Small intestine (tissue), 16 donors: ENCODE data around the gene TRPM6. TPM values are rescaled to one million over a fixed set of nuclear protein-coding genes. Genes with fewer than 3 reads are reported as not detected.

ENCODE experiments used
- DNase-seq, 2 donors: peaks; one replicate each; pipeline versions ENCODE4 v3.0.0 to v3.0.0-alpha.2; 2013
- FAIRE-seq: peaks from 2 replicates; lab custom pipeline; 2012; peaks lifted over from hg19 to GRCh38; lab: Jason Lieb, UNC
- H3K27ac ChIP-seq, 3 donors: one replicate each; pipeline ENCODE4 v1.5.1; 2013; ENCODE audit warnings: low read length in 2 of 3, mild to moderate bottlenecking in 2 of 3, control low read depth in 1 of 3, inconsistent platforms in 1 of 3, low read depth in 1 of 3, moderate library complexity in 1 of 3
- H3K27me3 ChIP-seq, 3 donors: one replicate each; pipeline ENCODE4 v1.6.1; 2013; ENCODE audit warnings: low read length in 3 of 3, inconsistent platforms in 1 of 3; ENCODE audit not compliant: control insufficient read depth in 3 of 3, insufficient read depth in 3 of 3
- H3K36me3 ChIP-seq, 3 donors: one replicate each; pipeline ENCODE4 v1.6.1; 2013; ENCODE audit warnings: low read length in 3 of 3, inconsistent platforms in 1 of 3, low read depth in 1 of 3, mild to moderate bottlenecking in 1 of 3, moderate library complexity in 1 of 3; ENCODE audit not compliant: control insufficient read depth in 3 of 3, insufficient read depth in 2 of 3
- H3K4me1 ChIP-seq, 3 donors: one replicate each; pipeline ENCODE4 v1.6.1; 2013; ENCODE audit warnings: low read length in 2 of 3, inconsistent platforms in 1 of 3, low read depth in 1 of 3, mild to moderate bottlenecking in 1 of 3, moderate library complexity in 1 of 3; ENCODE audit not compliant: control insufficient read depth in 3 of 3, insufficient read depth in 2 of 3
- H3K4me3 ChIP-seq, 3 donors: one replicate each; pipeline ENCODE4 v1.5.1; 2013; ENCODE audit warnings: low read length in 3 of 3, control low read depth in 1 of 3, inconsistent platforms in 1 of 3, low read depth in 1 of 3, mild to moderate bottlenecking in 1 of 3, moderate library complexity in 1 of 3
- H3K9me3 ChIP-seq, 2 donors: one replicate each; pipeline ENCODE4 v1.6.1; 2013; ENCODE audit warnings: low read depth in 1 of 2, low read length in 1 of 2; ENCODE audit not compliant: control insufficient read depth in 2 of 2, insufficient read depth in 1 of 2
- WGBS, 3 donors: extraction: QIAGEN DNeasy Blood & Tissue Kit; methylation state at CpG; one replicate each; pipeline ENCODE4 v1.1.7; 2013; 5-methylcytosine and 5-hydroxymethylcytosine counted together
- long read RNA-seq, 10 donors: transcript quantifications; one replicate each; lab custom pipeline, GENCODE V29; 2026
- polyA plus RNA-seq, 4 donors: library from polyadenylated mRNA; stranded (reverse) in 3 of 4; unstranded in 1 of 4; fragments of 200-250 nt in 3 of 4; fragments of 120-200 nt in 1 of 4; gene quantifications; one replicate each; pipeline versions ENCODE4 v1.2.1 to v1.2.3, GENCODE V29; 2013
- donor health status: healthy with polysubstance abuse.
- donor health status: control.
- donor health status: control.
- donor health status: Bipolar disorder and iron deficiency.
- donor health status: healthy.

Gene TRPM6, protein sequence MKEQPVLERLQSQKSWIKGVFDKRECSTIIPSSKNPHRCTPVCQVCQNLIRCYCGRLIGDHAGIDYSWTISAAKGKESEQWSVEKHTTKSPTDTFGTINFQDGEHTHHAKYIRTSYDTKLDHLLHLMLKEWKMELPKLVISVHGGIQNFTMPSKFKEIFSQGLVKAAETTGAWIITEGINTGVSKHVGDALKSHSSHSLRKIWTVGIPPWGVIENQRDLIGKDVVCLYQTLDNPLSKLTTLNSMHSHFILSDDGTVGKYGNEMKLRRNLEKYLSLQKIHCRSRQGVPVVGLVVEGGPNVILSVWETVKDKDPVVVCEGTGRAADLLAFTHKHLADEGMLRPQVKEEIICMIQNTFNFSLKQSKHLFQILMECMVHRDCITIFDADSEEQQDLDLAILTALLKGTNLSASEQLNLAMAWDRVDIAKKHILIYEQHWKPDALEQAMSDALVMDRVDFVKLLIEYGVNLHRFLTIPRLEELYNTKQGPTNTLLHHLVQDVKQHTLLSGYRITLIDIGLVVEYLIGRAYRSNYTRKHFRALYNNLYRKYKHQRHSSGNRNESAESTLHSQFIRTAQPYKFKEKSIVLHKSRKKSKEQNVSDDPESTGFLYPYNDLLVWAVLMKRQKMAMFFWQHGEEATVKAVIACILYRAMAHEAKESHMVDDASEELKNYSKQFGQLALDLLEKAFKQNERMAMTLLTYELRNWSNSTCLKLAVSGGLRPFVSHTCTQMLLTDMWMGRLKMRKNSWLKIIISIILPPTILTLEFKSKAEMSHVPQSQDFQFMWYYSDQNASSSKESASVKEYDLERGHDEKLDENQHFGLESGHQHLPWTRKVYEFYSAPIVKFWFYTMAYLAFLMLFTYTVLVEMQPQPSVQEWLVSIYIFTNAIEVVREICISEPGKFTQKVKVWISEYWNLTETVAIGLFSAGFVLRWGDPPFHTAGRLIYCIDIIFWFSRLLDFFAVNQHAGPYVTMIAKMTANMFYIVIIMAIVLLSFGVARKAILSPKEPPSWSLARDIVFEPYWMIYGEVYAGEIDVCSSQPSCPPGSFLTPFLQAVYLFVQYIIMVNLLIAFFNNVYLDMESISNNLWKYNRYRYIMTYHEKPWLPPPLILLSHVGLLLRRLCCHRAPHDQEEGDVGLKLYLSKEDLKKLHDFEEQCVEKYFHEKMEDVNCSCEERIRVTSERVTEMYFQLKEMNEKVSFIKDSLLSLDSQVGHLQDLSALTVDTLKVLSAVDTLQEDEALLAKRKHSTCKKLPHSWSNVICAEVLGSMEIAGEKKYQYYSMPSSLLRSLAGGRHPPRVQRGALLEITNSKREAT (N-terminal part only)
- 1 to 10 TPM in 3 of 4 donors, under 1 TPM in 1; 0.73 to 5.4 (median 2.1) TPM for polyA plus RNA-seq
- long read RNA-seq, donor 1, result 0 reads
- long read RNA-seq, donor 2, result 0 reads
- long read RNA-seq, donor 3, result 0 reads
- long read RNA-seq, donor 4, result 0 reads
- long read RNA-seq, donor 5, result 0 reads
- long read RNA-seq, donor 6, result 0 reads
- long read RNA-seq, donor 7, result 0 reads
- long read RNA-seq, donor 8, result 0 reads
- long read RNA-seq, donor 9, result 0 reads
- long read RNA-seq, donor 10, result 0 reads

- Histone ChIP-seq H3K27me3 (no peaks in the 10 kb centered on the region), H3K4me3 (peak within 1 kb of the TSS; percentile 37 to 78 (median 75)), H3K36me3 (no peaks in the 10 kb centered on the region), H3K4me1 (no peaks in the 10 kb centered on the region), H3K9me3 (peaks cover 0 to 2% of the 10 kb centered on the region in 2 donors), H3K27ac (peak within 1 kb of the TSS; percentile 71 to 92 (median 76))
- WGBS, 3 donors, result 2 to 4% (median 4%) methylated on average over 46 to 64 of the region's 64 CpGs
- FAIRE-seq (no peak), DNase-seq (peak; percentile 83 to 89)
These were observed at the start of gene TRPM6 for GRCh38 chr9:74887041-74887980. Gene TRPM6 (minus strand): TSS chr9:74887921. CDS start chr9:74887856, 65 bp downstream.

- DNase-seq (no peak), FAIRE-seq (no peak)
- H3K9me3 ChIP-seq, result no peaks in the 10 kb centered on the region
- no peak overlapping the region for H3K4me3 ChIP-seq
- H3K27ac ChIP-seq, result no peak overlapping the region
- no peaks in the 10 kb centered on the region for H3K4me1 ChIP-seq
- 78 to 96% (median 89%) methylated on average over 8 of the region's 8 CpGs for WGBS, 3 donors
- H3K36me3 ChIP-seq, result no peaks in the 10 kb centered on the region
- H3K27me3 ChIP-seq, result no peaks in the 10 kb centered on the region
These were observed 47.3 kb upstream of the TRPM6 start for GRCh38 chr9:74935008-74935407.

DNA sequence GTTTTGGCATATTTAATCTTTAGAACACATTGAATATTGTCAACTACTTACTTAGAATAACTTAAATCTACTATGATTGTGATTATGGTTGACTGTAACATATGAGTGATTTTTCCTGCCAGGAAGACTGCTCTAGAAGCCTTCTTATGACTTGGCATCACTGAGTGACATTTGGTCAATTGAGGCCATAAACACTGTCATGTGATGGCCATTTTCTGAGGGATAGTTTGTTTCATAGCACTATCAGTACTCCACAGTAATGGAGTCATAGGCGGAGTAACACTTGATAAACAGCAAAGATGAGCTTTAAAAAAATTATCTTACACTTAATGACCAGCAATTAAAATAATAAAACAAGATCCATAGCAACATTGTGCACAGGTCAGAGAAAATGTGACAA is 34.0 kb upstream of the TRPM6 start:
- H3K4me1 ChIP-seq, result peaks cover 0 to 8% (median 8%) of the 10 kb centered on the region in 3 donors
- H3K27ac ChIP-seq, result peak overlapping the region in 1 of 3 donors; percentile 78
- no peaks in the 10 kb centered on the region for H3K27me3 ChIP-seq
- FAIRE-seq (no peak), DNase-seq (peak; percentile 79)
- WGBS, 3 donors, result 16 to 51% (median 17%) methylated on average over 1 of the region's 1 CpG
- H3K4me3 ChIP-seq, result no peak overlapping the region
- H3K36me3 ChIP-seq, result no peaks in the 10 kb centered on the region
- no peaks in the 10 kb centered on the region for H3K9me3 ChIP-seq

DNA sequence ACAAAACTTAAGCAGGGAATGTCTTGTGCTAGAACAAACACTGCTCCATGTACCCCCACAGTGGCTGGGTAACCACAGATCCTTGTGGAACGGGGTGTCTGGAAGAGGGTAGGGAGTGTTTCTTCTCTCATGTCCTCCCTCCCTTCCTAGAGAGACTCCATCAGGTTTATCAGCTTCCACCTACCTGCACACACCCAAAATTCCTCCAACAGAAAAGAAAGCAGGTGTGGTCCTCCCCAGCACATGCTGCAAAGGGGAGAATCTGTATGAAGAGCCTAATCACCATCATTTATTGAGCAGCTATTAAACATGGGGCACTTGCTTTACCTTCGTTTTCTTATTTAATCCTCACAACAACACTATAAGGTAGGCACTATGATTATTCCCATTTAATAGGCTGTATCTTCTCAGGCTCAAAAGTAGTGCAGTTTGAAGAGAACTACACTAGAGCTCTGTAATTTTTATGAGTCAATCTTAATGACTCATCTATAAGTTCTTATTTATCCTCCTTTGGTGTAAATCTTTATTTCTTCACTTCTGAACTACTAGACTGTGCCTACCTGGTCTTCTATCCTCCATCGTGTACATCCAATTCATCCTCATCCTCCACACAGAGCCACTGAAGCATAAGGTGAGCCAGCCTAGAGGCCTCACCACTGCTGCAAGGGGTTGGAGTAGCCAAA is 33.4 kb upstream of the TRPM6 start:
- FAIRE-seq (no peak), DNase-seq (peak in 1 of 2 donors; percentile 25)
- H3K27me3 ChIP-seq, result no peaks in the 10 kb centered on the region
- no peaks in the 10 kb centered on the region for H3K9me3 ChIP-seq
- H3K36me3 ChIP-seq, result no peaks in the 10 kb centered on the region
- peaks cover 0 to 8% (median 8%) of the 10 kb centered on the region in 3 donors for H3K4me1 ChIP-seq
- no peak overlapping the region for H3K4me3 ChIP-seq
- WGBS, 3 donors, result 74 to 77% (median 74%) methylated on average over 3 of the region's 3 CpGs
- peak overlapping the region in 2 of 3 donors; percentile 73 to 78 for H3K27ac ChIP-seq

- Histone ChIP-seq H3K27me3 (no peaks in the 10 kb centered on the region), H3K9me3 (peaks cover 0 to 10% of the 10 kb centered on the region in 2 donors), H3K4me3 (no peak overlapping the region), H3K4me1 (no peaks in the 10 kb centered on the region), H3K27ac (no peak overlapping the region), H3K36me3 (no peaks in the 10 kb centered on the region)
- FAIRE-seq, result no peak
- DNase-seq, result no peak
- WGBS, 3 donors, result 87 to 95% (median 88%) methylated on average over 2 of the region's 2 CpGs
These were observed 22.3 kb upstream of the TRPM6 start for GRCh38 chr9:74910036-74910435.

DNA sequence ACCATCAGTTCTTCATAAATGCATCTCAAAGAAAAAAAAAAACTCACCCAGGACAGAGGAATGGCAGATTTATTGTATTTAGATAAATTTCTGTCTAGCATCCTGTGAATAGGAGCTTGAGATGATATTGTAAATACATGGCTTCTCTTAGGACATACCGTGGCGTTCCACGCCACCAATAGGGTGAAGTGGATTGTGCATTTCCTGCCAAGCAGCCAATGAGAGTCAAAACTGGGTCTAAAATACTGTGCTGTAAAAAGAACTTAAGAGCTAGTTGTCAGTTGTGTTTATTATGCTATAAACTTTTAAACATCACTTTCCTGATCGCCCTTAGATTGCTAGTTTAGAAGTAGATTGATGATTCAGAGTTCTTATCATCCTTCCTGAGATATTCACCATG is 20.9 kb upstream of the TRPM6 start:
- DNase-seq (peak in 1 of 2 donors; percentile 42), FAIRE-seq (no peak)
- Histone ChIP-seq H3K36me3 (no peaks in the 10 kb centered on the region), H3K27me3 (no peaks in the 10 kb centered on the region), H3K9me3 (peaks cover 0 to 10% of the 10 kb centered on the region in 2 donors), H3K4me3 (no peak overlapping the region), H3K27ac (no peak overlapping the region), H3K4me1 (no peaks in the 10 kb centered on the region)
- WGBS, 3 donors, result 23 to 50% (median 42%) methylated on average over 4 of the region's 4 CpGs

DNA sequence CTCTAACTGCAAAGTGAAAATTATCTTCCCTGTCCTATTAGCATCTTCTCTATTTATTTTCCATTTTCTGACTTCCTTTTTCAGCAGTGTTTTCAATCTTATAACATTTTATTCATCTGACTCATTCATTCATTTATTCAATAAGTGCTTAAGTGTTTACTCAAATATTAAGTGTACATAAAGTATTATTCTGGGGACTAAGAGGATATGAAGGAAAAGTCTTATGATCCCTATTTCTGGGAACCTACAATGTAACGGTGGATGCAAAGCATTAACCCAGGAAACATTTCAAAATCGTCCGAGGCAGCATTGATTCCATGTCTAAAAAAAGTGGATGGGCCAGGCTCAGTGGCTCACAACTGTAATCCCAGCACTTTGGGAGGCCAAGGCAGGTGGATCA is 19.4 kb upstream of the TRPM6 start:
- no peak for FAIRE-seq
- Histone ChIP-seq H3K36me3 (no peaks in the 10 kb centered on the region), H3K27ac (no peak overlapping the region), H3K9me3 (peaks cover 0 to 4% of the 10 kb centered on the region in 2 donors), H3K4me1 (no peaks in the 10 kb centered on the region), H3K27me3 (no peaks in the 10 kb centered on the region), H3K4me3 (no peak overlapping the region)
- no peak for DNase-seq
- 88 to 90% (median 88%) methylated on average over 3 of the region's 3 CpGs for WGBS, 3 donors
